Smooth muscle cell of the brain vasculature (primary cell): Measurements from ENCODE around the gene EGLN3.
A peak's percentile ranks its signal among the peaks of the same experiment; 100 is the strongest.

ENCODE experiments used
- DNase-seq: peaks from one replicate; pipeline ENCODE4 v3.0.0-alpha.2; 2012; ENCODE audit warnings: low read depth, low spot score

EGLN3 gene

GRCh38 chr14:33914676-33915516 is 36.0 kb downstream of the EGLN3 start:
- DNase-seq, result peak; percentile 7

GRCh38 chr14:33911046-33911445 is 39.8 kb downstream of the EGLN3 start:
- DNase-seq, result no peak

- DNase-seq, result no peak
Measured at GRCh38 chr14:33910435-33910834, 40.4 kb downstream of the EGLN3 start.

- no peak for DNase-seq
Measured at GRCh38 chr14:33909380-33910084, 41.3 kb downstream of the EGLN3 start.

GRCh38 chr14:33908540-33909223 is 42.2 kb downstream of the EGLN3 start:
- DNase-seq, result no peak

- DNase-seq, result no peak
Measured at GRCh38 chr14:33906968-33907367, 43.9 kb downstream of the EGLN3 start.

- DNase-seq, result no peak
Measured at GRCh38 chr14:33904609-33905008, 46.3 kb downstream of the EGLN3 start.

GRCh38 chr14:33903369-33903768 is 47.5 kb downstream of the EGLN3 start:
- no peak for DNase-seq

GRCh38 chr14:33902363-33902762 is 48.5 kb downstream of the EGLN3 start:
- DNase-seq, result no peak

- no peak for DNase-seq
Measured at GRCh38 chr14:33901426-33902155, 49.3 kb downstream of the EGLN3 start.

- no peak for DNase-seq
Measured at GRCh38 chr14:33900706-33901105, 50.2 kb downstream of the EGLN3 start.

GRCh38 chr14:33899723-33900341 is 51.0 kb downstream of the EGLN3 start:
- DNase-seq, result no peak

GRCh38 chr14:33897878-33898535 is 52.9 kb downstream of the EGLN3 start:
- no peak for DNase-seq

GRCh38 chr14:33897382-33897781 is 53.5 kb downstream of the EGLN3 start:
- no peak for DNase-seq

GRCh38 chr14:33894339-33894738 is 56.5 kb downstream of the EGLN3 start:
- DNase-seq, result no peak

- no peak for DNase-seq
Measured at GRCh38 chr14:33891700-33892099, 59.2 kb downstream of the EGLN3 start.

- no peak for DNase-seq
Measured at GRCh38 chr14:33884916-33885315, 66.0 kb downstream of the EGLN3 start.

GRCh38 chr14:33880330-33880729 is 70.5 kb downstream of the EGLN3 start:
- no peak for DNase-seq

- no peak for DNase-seq
Measured at GRCh38 chr14:33879684-33880286, 71.1 kb downstream of the EGLN3 start.

GRCh38 chr14:33876274-33876673 is 74.6 kb downstream of the EGLN3 start:
- DNase-seq, result no peak
